HepG2 (cell line): ENCODE results near the gene SMURF2. TPM values are rescaled to one million over a fixed set of nuclear protein-coding genes. Genes with fewer than 3 reads are reported as not detected.

Source experiments
- ATAC-seq: fragments of 200-7000 bp; cut with Tn5 transposase; 3 replicates; pipeline ENCODE4 v1.9.1; 2020; ENCODE audit warnings: mild to moderate bottlenecking, moderate library complexity
- BruUV-seq: library from RNA; stranded (reverse); fragments of 400-500 nt; replicated peaks from 2 replicates; lab custom pipeline; 2021; lab: Mats Ljungman, UMichigan
- CTCF ChIA-PET: fragments of 300-600 bp; formaldehyde crosslinking; extraction: SDS; loops from one replicate; lab custom pipeline; 2021; ENCODE audit warnings: low total read pairs, inconsistent platforms, low intra/inter-chr PET ratio; lab: Yijun Ruan, JAX
- POLR2A ChIA-PET: fragments of 350-600 bp; sonication (Branson Sonifier 250); formaldehyde crosslinking; loops from one replicate; lab custom pipeline; 2020; ENCODE audit warnings: antibody characterized with exemption, inconsistent platforms; lab: Yijun Ruan, JAX
- DNase-seq: peaks from one replicate; pipeline ENCODE4 v3.0.0-alpha.2; 2015; ENCODE audit warnings: low spot score
- FAIRE-seq: peaks from 3 replicates; lab custom pipeline; 2011; peaks lifted over from hg19 to GRCh38; lab: Jason Lieb, UNC
- H2AFZ ChIP-seq: one replicate; pipeline ENCODE4 v1.6.1; 2011; ENCODE audit warnings: low read length, inconsistent platforms
- H3K27ac ChIP-seq: fragments of 300-600 bp; 3 replicates; pipeline ENCODE4 v1.8.0; 2011; ENCODE audit warnings: mixed run types, mild to moderate bottlenecking, mixed read lengths, low read length, inconsistent platforms; ENCODE audit not compliant: insufficient read depth; ENCODE audit errors: extremely low read length
- H3K27me3 ChIP-seq, 2 experiments: fragments of 200-600 bp in 1 of 2; 2 replicates in 1 of 2; 3 replicates in 1 of 2; pipeline versions ENCODE4 v1.6.0 to v1.8.0; 2011; ENCODE audit warnings: low read length in 2 of 2, mild to moderate bottlenecking in 2 of 2, moderate library complexity in 2 of 2, inconsistent platforms in 1 of 2; ENCODE audit not compliant: insufficient read depth in 2 of 2, control insufficient read depth in 1 of 2
- H3K36me3 ChIP-seq, 2 experiments: fragments of 200-600 bp in 1 of 2; replicated peaks in 1 of 2; 2 replicates in 1 of 2; 3 replicates in 1 of 2; pipeline versions ENCODE4 v1.5.1 to v1.8.0; 2011; ENCODE audit warnings: low read length in 2 of 2, inconsistent platforms in 1 of 2; ENCODE audit not compliant: insufficient read depth in 2 of 2, control insufficient read depth in 1 of 2
- H3K4me1 ChIP-seq: 2 replicates; pipeline ENCODE4 v1.5.1; 2012; ENCODE audit warnings: low read length, inconsistent platforms; ENCODE audit not compliant: insufficient read depth
- H3K4me2 ChIP-seq: 2 replicates; pipeline ENCODE4 v1.6.0; 2011; ENCODE audit warnings: low read depth, low read length, inconsistent platforms
- H3K4me3 ChIP-seq, 3 experiments: fragments of 200-600 bp in 1 of 3; sonication (generic), shearing (Covaris generic) in 1 of 3; replicated peaks in 1 of 3; 2 replicates each; pipeline ENCODE4 v1.5.1; 2011 to 2016; ENCODE audit warnings: low read length in 3 of 3, inconsistent platforms in 2 of 3, low read depth in 2 of 3, mild to moderate bottlenecking in 2 of 3, control low read depth in 1 of 3, mixed read lengths in 1 of 3; ENCODE audit not compliant: insufficient read depth in 1 of 3
- H3K79me2 ChIP-seq: one replicate; pipeline ENCODE4 v1.6.1; 2011; ENCODE audit warnings: low read length, inconsistent platforms; ENCODE audit not compliant: insufficient read depth
- H3K9ac ChIP-seq: 2 replicates; pipeline ENCODE4 v1.6.0; 2011; ENCODE audit warnings: mild to moderate bottlenecking, low read depth, low read length, inconsistent platforms; ENCODE audit not compliant: insufficient read depth
- H3K9me3 ChIP-seq: 2 replicates; pipeline ENCODE4 v1.5.1; 2012; ENCODE audit warnings: mild to moderate bottlenecking, low read length
- H4K20me1 ChIP-seq: 2 replicates; pipeline ENCODE4 v1.6.0; 2011; ENCODE audit warnings: inconsistent platforms, mild to moderate bottlenecking, low read length, moderate library complexity; ENCODE audit not compliant: insufficient read depth
- DR1 ChIP-seq: sonication (generic); formaldehyde crosslinking; IDR thresholded peaks from 2 replicates; pipeline ENCODE4 v1.8.0; 2021; ENCODE audit warnings: mild to moderate bottlenecking, missing genetic modification reagents, inconsistent platforms
- RBFOX2 ChIP-seq: fragments of 200-400 bp; formaldehyde crosslinking; IDR thresholded peaks from 2 replicates; pipeline ENCODE4 v1.6.1; 2017; ENCODE audit warnings: low read depth, mild to moderate bottlenecking, low read length
- YEATS4 ChIP-seq: sonication (generic); formaldehyde crosslinking; IDR thresholded peaks from 2 replicates; pipeline ENCODE4 v1.4.0; 2020; ENCODE audit warnings: missing genetic modification reagents, borderline replicate concordance
- ZC3H4 ChIP-seq: sonication (generic); formaldehyde crosslinking; IDR thresholded peaks from 2 replicates; pipeline ENCODE4 v1.4.0; 2020; ENCODE audit warnings: missing genetic modification reagents, borderline replicate concordance
- WGBS: methylation state at CpG from one replicate; pipeline ENCODE4 v1.1.6; 2017; ENCODE audit warnings: low lambda C conversion rate; 5-methylcytosine and 5-hydroxymethylcytosine counted together
- in situ Hi-C: cut with HindIII; loops from 2 replicates; pipeline ENCODE4 v1.10.0; 2017; ENCODE audit warnings: low pct_unique_long_range_greater_than_20kb; ENCODE audit not compliant: extremely low pct_ligation_motif_present
- intact Hi-C: fragments of 100-400 bp; cut with micrococcal nuclease; formaldehyde crosslinking; loops from one replicate; pipeline ENCODE4 v1.10.0; 2022; ENCODE audit not compliant: unreplicated experiment
- polyA plus RNA-seq, 8 experiments: library from polyadenylated mRNA; depleted of rRNA in 3 of 8; stranded (reverse) in 7 of 8; unstranded in 1 of 8; fragments of >200 nt; fragmentation: Illumina TruSeq in 4 of 8; extraction: Trizol in 4 of 8; gene quantifications; 2 replicates each; pipeline versions ENCODE4 v1.2.1 to v1.2.3, GENCODE V29; 2011 to 2016; ENCODE audit warnings: low read depth in 4 of 8, missing spikeins in 1 of 8, mixed read lengths in 1 of 8; ENCODE audit not compliant: insufficient read depth in 1 of 8
- total RNA-seq, 5 experiments: library from RNA; depleted of rRNA; stranded (reverse); fragments of >200 nt; fragmentation: Illumina TruSeq; extraction: Trizol; gene quantifications; 2 replicates each; pipeline ENCODE4 v1.2.3, GENCODE V29; 2016; ENCODE audit warnings: low read depth in 1 of 5
- TF ChIP-seq, protein P1 (sequence below): sonication (generic); formaldehyde crosslinking; conservative IDR thresholded peaks from 2 replicates; pipeline ENCODE4 v1.8.0; 2022; ENCODE audit warnings: mild to moderate bottlenecking, moderate library complexity, missing genetic modification reagents
- TF ChIP-seq, protein P2 (sequence below): sonication (generic); formaldehyde crosslinking; IDR thresholded peaks from 2 replicates; pipeline ENCODE4 v1.4.0; 2020; ENCODE audit warnings: mild to moderate bottlenecking, missing genetic modification reagents, borderline replicate concordance

The SMURF2 gene
- total and polyA plus RNA-seq, 2 of the 13 experiments (the other 11 are each of a cell fraction or from before 2014, with no cell fraction given), result 14.9 to 24.3 TPM

DNA sequence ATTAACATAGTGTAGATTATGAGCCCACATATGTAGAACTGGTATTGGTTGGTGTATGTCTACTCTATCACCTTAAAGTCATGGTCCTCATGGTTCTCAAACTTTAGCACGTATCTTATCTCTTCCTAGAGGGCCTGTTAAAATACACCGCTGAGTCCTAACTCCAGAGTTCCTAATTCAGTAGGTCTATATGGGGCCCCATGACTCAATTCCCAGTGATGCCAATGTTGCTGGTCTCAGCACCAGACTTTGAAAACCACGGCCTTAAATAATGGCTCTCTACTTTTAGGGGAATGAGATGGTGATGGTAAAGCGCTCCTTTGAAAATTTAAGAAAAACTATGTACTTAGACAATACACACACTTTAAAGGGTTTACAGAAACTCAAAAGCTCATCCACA, 36.6 kb downstream of the SMURF2 start:
- H4K20me1 ChIP-seq, result 0 out of 2 replicates have a peak, but pooled peaks cover 3% of the 10 kb centered on the region
- FAIRE-seq, result no peak
- 97% methylated on average over 4 of the region's 4 CpGs for WGBS
- TF ChIP-seq YEATS4 (CRISPR knock-in tag) (no peak), DR1 (CRISPR knock-in tag) (no peak), RBFOX2 (no peak), ZC3H4 (no peak)
- TF ChIP-seq, protein P1, sequence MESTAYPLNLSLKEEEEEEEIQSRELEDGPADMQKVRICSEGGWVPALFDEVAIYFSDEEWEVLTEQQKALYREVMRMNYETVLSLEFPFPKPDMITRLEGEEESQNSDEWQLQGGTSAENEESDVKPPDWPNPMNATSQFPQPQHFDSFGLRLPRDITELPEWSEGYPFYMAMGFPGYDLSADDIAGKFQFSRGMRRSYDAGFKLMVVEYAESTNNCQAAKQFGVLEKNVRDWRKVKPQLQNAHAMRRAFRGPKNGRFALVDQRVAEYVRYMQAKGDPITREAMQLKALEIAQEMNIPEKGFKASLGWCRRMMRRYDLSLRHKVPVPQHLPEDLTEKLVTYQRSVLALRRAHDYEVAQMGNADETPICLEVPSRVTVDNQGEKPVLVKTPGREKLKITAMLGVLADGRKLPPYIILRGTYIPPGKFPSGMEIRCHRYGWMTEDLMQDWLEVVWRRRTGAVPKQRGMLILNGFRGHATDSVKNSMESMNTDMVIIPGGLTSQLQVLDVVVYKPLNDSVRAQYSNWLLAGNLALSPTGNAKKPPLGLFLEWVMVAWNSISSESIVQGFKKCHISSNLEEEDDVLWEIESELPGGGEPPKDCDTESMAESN (CRISPR knock-in tag), result no peak
- TF ChIP-seq, protein P2, sequence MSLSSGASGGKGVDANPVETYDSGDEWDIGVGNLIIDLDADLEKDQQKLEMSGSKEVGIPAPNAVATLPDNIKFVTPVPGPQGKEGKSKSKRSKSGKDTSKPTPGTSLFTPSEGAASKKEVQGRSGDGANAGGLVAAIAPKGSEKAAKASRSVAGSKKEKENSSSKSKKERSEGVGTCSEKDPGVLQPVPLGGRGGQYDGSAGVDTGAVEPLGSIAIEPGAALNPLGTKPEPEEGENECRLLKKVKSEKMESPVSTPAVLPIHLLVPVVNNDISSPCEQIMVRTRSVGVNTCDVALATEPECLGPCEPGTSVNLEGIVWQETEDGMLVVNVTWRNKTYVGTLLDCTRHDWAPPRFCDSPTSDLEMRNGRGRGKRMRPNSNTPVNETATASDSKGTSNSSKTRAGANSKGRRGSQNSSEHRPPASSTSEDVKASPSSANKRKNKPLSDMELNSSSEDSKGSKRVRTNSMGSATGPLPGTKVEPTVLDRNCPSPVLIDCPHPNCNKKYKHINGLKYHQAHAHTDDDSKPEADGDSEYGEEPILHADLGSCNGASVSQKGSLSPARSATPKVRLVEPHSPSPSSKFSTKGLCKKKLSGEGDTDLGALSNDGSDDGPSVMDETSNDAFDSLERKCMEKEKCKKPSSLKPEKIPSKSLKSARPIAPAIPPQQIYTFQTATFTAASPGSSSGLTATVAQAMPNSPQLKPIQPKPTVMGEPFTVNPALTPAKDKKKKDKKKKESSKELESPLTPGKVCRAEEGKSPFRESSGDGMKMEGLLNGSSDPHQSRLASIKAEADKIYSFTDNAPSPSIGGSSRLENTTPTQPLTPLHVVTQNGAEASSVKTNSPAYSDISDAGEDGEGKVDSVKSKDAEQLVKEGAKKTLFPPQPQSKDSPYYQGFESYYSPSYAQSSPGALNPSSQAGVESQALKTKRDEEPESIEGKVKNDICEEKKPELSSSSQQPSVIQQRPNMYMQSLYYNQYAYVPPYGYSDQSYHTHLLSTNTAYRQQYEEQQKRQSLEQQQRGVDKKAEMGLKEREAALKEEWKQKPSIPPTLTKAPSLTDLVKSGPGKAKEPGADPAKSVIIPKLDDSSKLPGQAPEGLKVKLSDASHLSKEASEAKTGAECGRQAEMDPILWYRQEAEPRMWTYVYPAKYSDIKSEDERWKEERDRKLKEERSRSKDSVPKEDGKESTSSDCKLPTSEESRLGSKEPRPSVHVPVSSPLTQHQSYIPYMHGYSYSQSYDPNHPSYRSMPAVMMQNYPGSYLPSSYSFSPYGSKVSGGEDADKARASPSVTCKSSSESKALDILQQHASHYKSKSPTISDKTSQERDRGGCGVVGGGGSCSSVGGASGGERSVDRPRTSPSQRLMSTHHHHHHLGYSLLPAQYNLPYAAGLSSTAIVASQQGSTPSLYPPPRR, result no peak
- TF ChIP-seq, all 625 proteins: peak for 0
- no peak overlapping the region for H2AFZ ChIP-seq
- H3K9ac ChIP-seq, result no peak overlapping the region
- H3K27ac ChIP-seq, result no peak overlapping the region
- POLR2A ChIA-PET, result no interaction called here
- H3K4me3 ChIP-seq, result no peak overlapping the region
- H3K4me2 ChIP-seq, result no peak overlapping the region
- in situ Hi-C loops, result loop anchor here (25.0 kb wide), 2 partner anchors 88 to 313 kb away; no protein-coding TSS in a partner anchor
- intact Hi-C loops, result no loop called here
- H3K9me3 ChIP-seq, result no peaks in the 10 kb centered on the region
- CTCF ChIA-PET, result no interaction called here
- H3K79me2 ChIP-seq, result peaks cover 17% of the 10 kb centered on the region
- BruUV-seq, result no TSS peak
- ATAC-seq (no peak), DNase-seq (no peak)
- H3K36me3 ChIP-seq, result no peaks in the 10 kb centered on the region
- H3K4me1 ChIP-seq, result peaks cover 42% of the 10 kb centered on the region
- no peaks in the 10 kb centered on the region for H3K27me3 ChIP-seq
